GM19468 (cell line): Measurements from ENCODE around the gene LGALS7.
"Not testable (repeated sequence)": the region's sequence is repeated elsewhere in the genome, so short reads cannot be mapped to it uniquely, and the experiment has no call there.

Experiments used
- ATAC-seq: cut with Tn5 transposase; IDR thresholded peaks from one replicate; pipeline ENCODE4 v1.9.1; 2021; ENCODE audit warnings: mild to moderate bottlenecking, moderate library complexity, moderate number of reproducible peaks; ENCODE audit not compliant: unreplicated experiment; ENCODE audit errors: extremely low read depth

The LGALS7 gene

GRCh38 chr19:38778733-38779132 is 5.4 kb upstream of the LGALS7 start:
- ATAC-seq = no peak

GRCh38 chr19:38774181-38774950 is 1.0 kb upstream of the LGALS7 start:
- ATAC-seq = no peak

GRCh38 chr19:38771569-38771968 is 1.7 kb downstream of the LGALS7 start:
- ATAC-seq = not testable (repeated sequence)

- not testable (repeated sequence) for ATAC-seq
Measured at GRCh38 chr19:38770949-38771275, 2.4 kb downstream of the LGALS7 start.

GRCh38 chr19:38770228-38770948 is 2.9 kb downstream of the LGALS7 start:
- ATAC-seq = not testable (repeated sequence)

- ATAC-seq = peak; percentile 25
Measured at GRCh38 chr19:38769635-38770211, 3.6 kb downstream of the LGALS7 start.

GRCh38 chr19:38766276-38767047 is 6.9 kb downstream of the LGALS7 start:
- no peak for ATAC-seq

GRCh38 chr19:38765214-38765613 is 8.1 kb downstream of the LGALS7 start:
- no peak for ATAC-seq

GRCh38 chr19:38763795-38764220 is 9.5 kb downstream of the LGALS7 start:
- no peak for ATAC-seq

GRCh38 chr19:38761884-38762389 is 11.4 kb downstream of the LGALS7 start:
- not testable (repeated sequence) for ATAC-seq

- not testable (repeated sequence) for ATAC-seq
Measured at GRCh38 chr19:38760805-38761517, 12.4 kb downstream of the LGALS7 start.

GRCh38 chr19:38759590-38760003 is 13.7 kb downstream of the LGALS7 start:
- ATAC-seq = no peak

GRCh38 chr19:38754196-38754595 is 19.1 kb downstream of the LGALS7 start:
- not testable (repeated sequence) for ATAC-seq

GRCh38 chr19:38753783-38754182 is 19.5 kb downstream of the LGALS7 start:
- not testable (repeated sequence) for ATAC-seq

GRCh38 chr19:38745316-38745715 is 28.0 kb downstream of the LGALS7 start:
- ATAC-seq = no peak

GRCh38 chr19:38744874-38745273 is 28.4 kb downstream of the LGALS7 start:
- no peak for ATAC-seq

- ATAC-seq = no peak
Measured at GRCh38 chr19:38744298-38744681, 29.0 kb downstream of the LGALS7 start, which contains the start of gene CAPN12. Gene CAPN12, minus strand, starts transcription at chr19:38744474. Its CDS starts 309 bp downstream, at chr19:38744165.

- ATAC-seq = no peak
Measured at GRCh38 chr19:38743394-38744297, 29.7 kb downstream of the LGALS7 start.

GRCh38 chr19:38742906-38743305 is 30.4 kb downstream of the LGALS7 start:
- ATAC-seq = no peak
